IMR-90 (cell line): ENCODE data around the gene TSNAXIP1. TPM values are rescaled to one million over a fixed set of nuclear protein-coding genes. Genes with fewer than 3 reads are reported as not detected.

Source experiments
- ATAC-seq: fragments of 200-7000 bp; cut with Tn5 transposase; 2 replicates; pipeline ENCODE4 v1.9.1; 2020; ENCODE audit warnings: low read depth, mild to moderate bottlenecking, moderate library complexity
- BruUV-seq: library from RNA; stranded (reverse); fragments of 400-500 nt; replicated peaks from 2 replicates; lab custom pipeline; 2021; lab: Mats Ljungman, UMichigan
- CTCF ChIA-PET: fragments of 300-600 bp; formaldehyde crosslinking; extraction: SDS; loops from one replicate; lab custom pipeline; 2021; ENCODE audit warnings: antibody characterized with exemption; lab: Yijun Ruan, JAX
- POLR2A ChIA-PET: fragments of 300-600 bp; sonication (Branson Sonifier 250); formaldehyde crosslinking; loops from one replicate; lab custom pipeline; 2022; ENCODE audit warnings: antibody characterized with exemption; ENCODE audit not compliant: unreplicated experiment; lab: Charles Lee
- DNase-seq: peaks from one replicate; pipeline ENCODE4 v3.0.0; 2013
- H2AFZ ChIP-seq: replicated peaks from 2 replicates; pipeline ENCODE3; 2013; ENCODE audit warnings: low read length, mild to moderate bottlenecking; ENCODE audit not compliant: poor library complexity
- H2AK5ac ChIP-seq: 2 replicates; pipeline ENCODE4 v1.6.1; 2013; ENCODE audit warnings: low read depth, low read length, inconsistent platforms
- H2AK9ac ChIP-seq: replicated peaks from 2 replicates; pipeline ENCODE3; 2013; ENCODE audit warnings: mild to moderate bottlenecking, low read depth, low read length, moderate library complexity; ENCODE audit not compliant: poor library complexity
- H2BK120ac ChIP-seq: 2 replicates; pipeline ENCODE4 v1.6.1; 2013; ENCODE audit warnings: low read depth, low read length, inconsistent platforms
- H2BK15ac ChIP-seq: 3 replicates; pipeline ENCODE4 v1.6.1; 2013; ENCODE audit warnings: low read depth, low read length, inconsistent platforms
- H2BK20ac ChIP-seq: 2 replicates; pipeline ENCODE4 v1.6.1; 2013; ENCODE audit warnings: low read depth, mild to moderate bottlenecking, inconsistent platforms, low read length, moderate library complexity
- H2BK5ac ChIP-seq: 2 replicates; pipeline ENCODE4 v1.6.1; 2013; ENCODE audit warnings: mild to moderate bottlenecking, low read depth, low read length, inconsistent platforms; ENCODE audit not compliant: poor library complexity, severe bottlenecking
- H3K14ac ChIP-seq: replicated peaks from 2 replicates; pipeline ENCODE4 v1.6.1; 2013; ENCODE audit warnings: low read depth, low read length, inconsistent platforms
- H3K18ac ChIP-seq: 2 replicates; pipeline ENCODE4 v1.6.1; 2013; ENCODE audit warnings: low read depth, low read length, control low read depth
- H3K23ac ChIP-seq: 2 replicates; pipeline ENCODE4 v1.6.1; 2013; ENCODE audit warnings: low read depth, low read length, inconsistent platforms
- H3K27ac ChIP-seq: 2 replicates; pipeline ENCODE4 v1.5.1; 2013; ENCODE audit warnings: mild to moderate bottlenecking, control low read depth, low read length; ENCODE audit not compliant: insufficient read depth
- H3K27me3 ChIP-seq: 2 replicates; pipeline ENCODE4 v1.6.1; 2013; ENCODE audit warnings: low read length; ENCODE audit not compliant: control insufficient read depth, insufficient read depth
- H3K36me3 ChIP-seq: 2 replicates; pipeline ENCODE4 v1.6.1; 2013; ENCODE audit warnings: low read length, mixed read lengths; ENCODE audit not compliant: control insufficient read depth, insufficient read depth
- H3K4ac ChIP-seq: 2 replicates; pipeline ENCODE4 v1.6.1; 2013; ENCODE audit warnings: low read depth, low read length, inconsistent platforms
- H3K4me1 ChIP-seq: 2 replicates; pipeline ENCODE4 v1.6.1; 2013; ENCODE audit warnings: low read length, mixed read lengths; ENCODE audit not compliant: control insufficient read depth, insufficient read depth
- H3K4me2 ChIP-seq: 2 replicates; pipeline ENCODE4 v1.6.1; 2013; ENCODE audit warnings: low read depth, mild to moderate bottlenecking, control low read depth, low read length, moderate library complexity
- H3K4me3 ChIP-seq: 2 replicates; pipeline ENCODE4 v1.5.1; 2013; ENCODE audit warnings: low read depth, mild to moderate bottlenecking, control low read depth, low read length, moderate library complexity; ENCODE audit not compliant: insufficient read depth
- H3K56ac ChIP-seq: 2 replicates; pipeline ENCODE4 v1.6.1; 2013; ENCODE audit warnings: low read length, inconsistent platforms; ENCODE audit not compliant: insufficient read depth; ENCODE audit errors: extremely low read depth
- H3K79me1 ChIP-seq, 2 experiments: 2 replicates each; pipeline ENCODE4 v1.6.1; 2013; ENCODE audit warnings: low read length in 2 of 2, inconsistent platforms in 1 of 2, low read depth in 1 of 2
- H3K9ac ChIP-seq: 2 replicates; pipeline ENCODE4 v1.6.1; 2013; ENCODE audit warnings: low read depth, low read length, control low read depth
- H3K9me1 ChIP-seq: 2 replicates; pipeline ENCODE4 v1.6.1; 2013; ENCODE audit warnings: low read length, inconsistent platforms; ENCODE audit not compliant: insufficient read depth
- H3K9me3 ChIP-seq: 2 replicates; pipeline ENCODE4 v1.6.1; 2013; ENCODE audit warnings: low read length; ENCODE audit not compliant: control insufficient read depth, insufficient read depth
- H4K20me1 ChIP-seq: 2 replicates; pipeline ENCODE4 v1.6.1; 2013; ENCODE audit warnings: low read length, inconsistent platforms; ENCODE audit not compliant: insufficient read depth
- H4K5ac ChIP-seq: 2 replicates; pipeline ENCODE4 v1.6.1; 2013; ENCODE audit warnings: mild to moderate bottlenecking, low read depth, low read length, control low read depth
- H4K8ac ChIP-seq, 2 experiments: 2 replicates each; pipeline ENCODE4 v1.6.1; 2013; ENCODE audit warnings: low read depth in 2 of 2, low read length in 2 of 2, control low read depth in 1 of 2, inconsistent platforms in 1 of 2
- H4K91ac ChIP-seq: 2 replicates; pipeline ENCODE4 v1.6.1; 2013; ENCODE audit warnings: low read depth, low read length, inconsistent platforms; ENCODE audit not compliant: insufficient read depth
- BHLHE40 ChIP-seq: fragments of 150-350 bp; IDR thresholded peaks from 2 replicates; pipeline ENCODE4 v1.6.1; 2016; ENCODE audit warnings: mild to moderate bottlenecking, low read depth, low read length
- CEBPB ChIP-seq: IDR thresholded peaks from 2 replicates; pipeline ENCODE4 v1.6.1; 2012; ENCODE audit warnings: low read depth, low read length, improper control_type of control experiment
- CHD1 ChIP-seq: IDR thresholded peaks from 2 replicates; pipeline ENCODE4 v1.6.1; 2012; ENCODE audit warnings: low read depth, low read length, improper control_type of control experiment
- ELK1 ChIP-seq: fragments of 150-350 bp; IDR thresholded peaks from 2 replicates; pipeline ENCODE4 v1.6.1; 2016; ENCODE audit warnings: low read depth, mild to moderate bottlenecking, low read length, moderate library complexity, borderline replicate concordance
- FOS ChIP-seq: fragments of 150-350 bp; IDR thresholded peaks from 2 replicates; pipeline ENCODE4 v1.6.1; 2016; ENCODE audit warnings: low read depth, low read length
- MAFK ChIP-seq: IDR thresholded peaks from 2 replicates; pipeline ENCODE4 v1.6.1; 2012; ENCODE audit warnings: low read depth, low read length, improper control_type of control experiment
- MAZ ChIP-seq: IDR thresholded peaks from 2 replicates; pipeline ENCODE4 v1.6.1; 2012; ENCODE audit warnings: low read depth, mild to moderate bottlenecking, low read length, improper control_type of control experiment, moderate library complexity, borderline replicate concordance
- MXI1 ChIP-seq: IDR thresholded peaks from 2 replicates; pipeline ENCODE4 v1.6.1; 2012; ENCODE audit warnings: low read depth, mild to moderate bottlenecking, low read length, moderate library complexity, borderline replicate concordance
- NFE2L2 ChIP-seq: fragments of 150-350 bp; IDR thresholded peaks from 2 replicates; pipeline ENCODE4 v1.6.1; 2016; ENCODE audit warnings: low read depth, mild to moderate bottlenecking, low read length
- POLR2A ChIP-seq: IDR thresholded peaks from 2 replicates; pipeline ENCODE4 v1.6.1; 2012; ENCODE audit warnings: mild to moderate bottlenecking, low read depth, low read length
- RAD21 ChIP-seq: IDR thresholded peaks from 2 replicates; pipeline ENCODE4 v1.6.1; 2012; ENCODE audit warnings: low read length, improper control_type of control experiment
- RFX5 ChIP-seq: IDR thresholded peaks from 2 replicates; pipeline ENCODE4 v1.8.0; 2012; ENCODE audit warnings: low read depth, mild to moderate bottlenecking, low read length, moderate library complexity
- SMC3 ChIP-seq: fragments of 150-350 bp; IDR thresholded peaks from 2 replicates; pipeline ENCODE4 v1.6.1; 2016; ENCODE audit warnings: low read depth, mild to moderate bottlenecking, antibody characterized with exemption, low read length, moderate library complexity
- USF2 ChIP-seq: fragments of 150-350 bp; IDR thresholded peaks from 2 replicates; pipeline ENCODE4 v1.6.1; 2017; ENCODE audit warnings: mild to moderate bottlenecking, antibody characterized with exemption, low read length, low read depth
- WGBS, 2 experiments: methylation state at CpG; one replicate each; pipeline versions ENCODE4 v1.1.5 to v1.1.7; 2013; ENCODE audit warnings: missing lambda C conversion rate in 2 of 2; ENCODE audit not compliant: insufficient read length in 1 of 2; ENCODE audit errors: extremely low coverage in 2 of 2; 5-methylcytosine and 5-hydroxymethylcytosine counted together
- dilution Hi-C: fragments of 300-500 bp; cut with HindIII; formaldehyde crosslinking; loops from one replicate; pipeline ENCODE4 v1.14.3; 2018; ENCODE audit warnings: low sequenced_read_pairs; ENCODE audit not compliant: unreplicated experiment
- in situ Hi-C: fragments of 300-500 bp; cut with MboI; formaldehyde crosslinking; loops from 3 replicates; pipeline ENCODE4 v1.14.3; 2019; ENCODE audit warnings: low sequenced_read_pairs, inconsistent platforms, mixed read lengths
- intact Hi-C: fragments of 100-400 bp; cut with micrococcal nuclease; formaldehyde crosslinking; loops from 2 replicates; pipeline ENCODE4 v1.10.0; 2022
- polyA plus RNA-seq, 3 experiments: library from polyadenylated mRNA; depleted of rRNA; stranded (reverse); fragments of >200 nt; gene quantifications; 2 replicates each; pipeline ENCODE4 v1.2.3, GENCODE V29; 2012; ENCODE audit warnings: low replicate concordance in 1 of 3
- total RNA-seq: library from RNA; depleted of rRNA; stranded (reverse); fragments of >200 nt; gene quantifications from 2 replicates; pipeline ENCODE4 v1.2.3, GENCODE V29; 2012

TSNAXIP1 gene
- total and polyA plus RNA-seq, 2 of the 4 experiments (the other 2 are of a cell fraction): 0.72 to 1.4 TPM

- no peak for TF ChIP-seq NFE2L2
Measured at GRCh38 chr16:67779256-67780014, 27.3 kb upstream of the TSNAXIP1 start (continued).

- Histone ChIP-seq H3K27ac (no peak overlapping the region), H4K20me1 (peaks cover 17% of the 10 kb centered on the region; the same call in 1 of the 2 replicates), H2BK20ac (no peak overlapping the region), H3K9ac (no peak overlapping the region), H3K23ac (no peak overlapping the region), H4K5ac (no peak overlapping the region), H3K14ac (no peak overlapping the region), H3K18ac (no peak overlapping the region), H4K8ac (no peak overlapping the region), H4K91ac (no peak overlapping the region), H2BK5ac (no peak overlapping the region), H3K4ac (no peak overlapping the region), H3K9me3 (no peaks in the 10 kb centered on the region), H3K27me3 (no peaks in the 10 kb centered on the region), H3K4me1 (no peaks in the 10 kb centered on the region), H2AFZ (no peak overlapping the region), H3K56ac (no peak overlapping the region), H3K79me1 (peaks cover 19 to 55% of the 10 kb centered on the region in 2 experiments), H3K4me3 (no peak overlapping the region), H3K9me1 (peaks cover 12% of the 10 kb centered on the region; the same call in 1 of the 2 replicates), H2BK120ac (no peak overlapping the region), H3K36me3 (peaks cover 2% of the 10 kb centered on the region; the same call in 1 of the 2 replicates), H3K4me2 (no peak overlapping the region), H2AK9ac (no peak overlapping the region), H2AK5ac (no peak overlapping the region), H2BK15ac (no peak overlapping the region)
- ChIA-PET POLR2A (no interaction called here), CTCF (interaction anchor here (0.8 kb wide), 1 partner anchor 260 kb away, joined by 4 read pairs; no protein-coding TSS in a partner anchor)
- in situ Hi-C loops (no loop called here), dilution Hi-C loops (no loop called here), intact Hi-C loops (no loop called here)
- DNase-seq (no peak), ATAC-seq (no peak)
- BruUV-seq: no TSS peak
- 100% methylated on average over 1 of the region's 7 CpGs; no CpG with 5 or more reads in 1 of the 2 experiments for WGBS, 2 experiments
- no peak for TF ChIP-seq MXI1
- no peak for TF ChIP-seq CHD1
- TF ChIP-seq CEBPB: no peak
- no peak for TF ChIP-seq ELK1
- no peak for TF ChIP-seq NFE2L2
- no peak for TF ChIP-seq SMC3
- TF ChIP-seq RFX5: no peak
- TF ChIP-seq MAZ: no peak
- no peak for TF ChIP-seq POLR2A
- no peak for TF ChIP-seq FOS
- no peak for TF ChIP-seq USF2
- no peak for TF ChIP-seq BHLHE40
- TF ChIP-seq RAD21: no peak
- no peak for TF ChIP-seq MAFK
Measured at GRCh38 chr16:67780847-67781564, 25.7 kb upstream of the TSNAXIP1 start.
